ENCODE data around the gene PGAM4. TPM values are rescaled to one million over a fixed set of nuclear protein-coding genes. Genes with fewer than 3 reads are reported as not detected.
A peak's percentile ranks its signal among the peaks of the same experiment; 100 is the strongest.
"Not testable (repeated sequence)": the region's sequence is repeated elsewhere in the genome, so short reads cannot be mapped to it uniquely, and the experiment has no call there.

The PGAM4 gene
- polyA plus RNA-seq, 2 of the 4 experiments (the other 2 are of a cell fraction), result not detected

GRCh38 chrX:77924320-77924859, 45.0 kb downstream of the PGAM4 start (continued):
- TF ChIP-seq, protein P1, sequence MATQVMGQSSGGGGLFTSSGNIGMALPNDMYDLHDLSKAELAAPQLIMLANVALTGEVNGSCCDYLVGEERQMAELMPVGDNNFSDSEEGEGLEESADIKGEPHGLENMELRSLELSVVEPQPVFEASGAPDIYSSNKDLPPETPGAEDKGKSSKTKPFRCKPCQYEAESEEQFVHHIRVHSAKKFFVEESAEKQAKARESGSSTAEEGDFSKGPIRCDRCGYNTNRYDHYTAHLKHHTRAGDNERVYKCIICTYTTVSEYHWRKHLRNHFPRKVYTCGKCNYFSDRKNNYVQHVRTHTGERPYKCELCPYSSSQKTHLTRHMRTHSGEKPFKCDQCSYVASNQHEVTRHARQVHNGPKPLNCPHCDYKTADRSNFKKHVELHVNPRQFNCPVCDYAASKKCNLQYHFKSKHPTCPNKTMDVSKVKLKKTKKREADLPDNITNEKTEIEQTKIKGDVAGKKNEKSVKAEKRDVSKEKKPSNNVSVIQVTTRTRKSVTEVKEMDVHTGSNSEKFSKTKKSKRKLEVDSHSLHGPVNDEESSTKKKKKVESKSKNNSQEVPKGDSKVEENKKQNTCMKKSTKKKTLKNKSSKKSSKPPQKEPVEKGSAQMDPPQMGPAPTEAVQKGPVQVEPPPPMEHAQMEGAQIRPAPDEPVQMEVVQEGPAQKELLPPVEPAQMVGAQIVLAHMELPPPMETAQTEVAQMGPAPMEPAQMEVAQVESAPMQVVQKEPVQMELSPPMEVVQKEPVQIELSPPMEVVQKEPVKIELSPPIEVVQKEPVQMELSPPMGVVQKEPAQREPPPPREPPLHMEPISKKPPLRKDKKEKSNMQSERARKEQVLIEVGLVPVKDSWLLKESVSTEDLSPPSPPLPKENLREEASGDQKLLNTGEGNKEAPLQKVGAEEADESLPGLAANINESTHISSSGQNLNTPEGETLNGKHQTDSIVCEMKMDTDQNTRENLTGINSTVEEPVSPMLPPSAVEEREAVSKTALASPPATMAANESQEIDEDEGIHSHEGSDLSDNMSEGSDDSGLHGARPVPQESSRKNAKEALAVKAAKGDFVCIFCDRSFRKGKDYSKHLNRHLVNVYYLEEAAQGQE (IDR thresholded peaks at IDR 0.05), result no peak
- TF ChIP-seq, protein P2, sequence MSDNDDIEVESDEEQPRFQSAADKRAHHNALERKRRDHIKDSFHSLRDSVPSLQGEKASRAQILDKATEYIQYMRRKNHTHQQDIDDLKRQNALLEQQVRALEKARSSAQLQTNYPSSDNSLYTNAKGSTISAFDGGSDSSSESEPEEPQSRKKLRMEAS (IDR thresholded peaks at IDR 0.05), result no peak
- no peak for TF ChIP-seq HOXB13 (CRISPR knock-in tag; IDR thresholded peaks at IDR 0.05; ENCODE audit: low read depth)

GRCh38 chrX:77922787-77923186, 46.7 kb downstream of the PGAM4 start:
- FAIRE-seq, result peak; percentile 63
- no peak for DNase-seq (ENCODE audit: low read depth in 1 of 2, low spot score in 1 of 2)
- ChIA-PET POLR2A (no interaction called here), CTCF (interaction anchor here (0.6 kb wide), 1 partner anchor 487 kb away, joined by 3 read pairs; no protein-coding TSS in a partner anchor)
- Histone ChIP-seq H3K27ac (no peak overlapping the region), H3K4me3 (no peak overlapping the region), H3K4me2 (no peak overlapping the region), H3K9me3 (no peaks in the 10 kb centered on the region), H3K4me1 (peaks cover 29% of the 10 kb centered on the region; the same call in 2 of the 3 replicates)
- TF ChIP-seq TFCP2L1 (CRISPR knock-in tag; IDR thresholded peaks at IDR 0.05), result no peak
- no peak for TF ChIP-seq ZFP36 (IDR thresholded peaks at IDR 0.05; ENCODE audit: borderline replicate concordance, partially characterized antibody)
- TF ChIP-seq ZNF302 (CRISPR knock-in tag; IDR thresholded peaks at IDR 0.05), result no peak
- no peak for TF ChIP-seq CTCF (IDR thresholded peaks at IDR 0.05)
- no peak for ATAC-seq

- CTCF ChIA-PET, result interaction anchor here (1.3 kb wide), 1 partner anchor 111 kb away, joined by 5 read pairs; no protein-coding TSS in a partner anchor
- H3K4me2 ChIP-seq; H3K4me3 ChIP-seq; H3K27ac ChIP-seq; POLR2A ChIA-PET; DNase-seq (ENCODE audit: low read depth in 1 of 2, low spot score in 1 of 2); ATAC-seq; H3K9me3 ChIP-seq; FAIRE-seq: not testable (repeated sequence)
- peaks cover 16% of the 10 kb centered on the region; the same call in 2 of the 3 replicates for H3K4me1 ChIP-seq
- 96% methylated on average over 4 of the region's 6 CpGs for WGBS (ENCODE audit: missing lambda C conversion rate)
These were observed 50.1 kb downstream of the PGAM4 start for GRCh38 chrX:77919370-77919769.

DNA sequence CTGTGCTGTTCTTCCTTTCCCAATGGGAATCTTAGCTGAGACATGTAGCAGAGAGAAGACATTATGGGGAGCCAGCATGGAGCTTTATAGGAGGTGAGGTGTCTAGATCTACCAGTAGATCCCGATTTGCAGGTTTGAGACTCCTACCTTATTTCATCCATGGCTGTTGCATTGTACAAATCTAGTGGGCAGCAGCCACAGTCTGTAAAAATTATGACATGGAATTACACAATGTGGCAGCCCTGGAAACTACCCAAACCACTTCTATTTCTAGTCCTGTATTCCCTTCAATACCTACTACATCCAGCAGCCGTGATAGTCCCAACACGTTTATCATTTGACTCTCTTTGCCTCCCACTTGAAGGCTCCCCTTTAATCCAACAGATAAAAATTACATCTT, 50.9 kb downstream of the PGAM4 start:
- H3K4me1 ChIP-seq, result peaks cover 9% of the 10 kb centered on the region; the same call in 2 of the 3 replicates
- TF ChIP-seq, protein P3, sequence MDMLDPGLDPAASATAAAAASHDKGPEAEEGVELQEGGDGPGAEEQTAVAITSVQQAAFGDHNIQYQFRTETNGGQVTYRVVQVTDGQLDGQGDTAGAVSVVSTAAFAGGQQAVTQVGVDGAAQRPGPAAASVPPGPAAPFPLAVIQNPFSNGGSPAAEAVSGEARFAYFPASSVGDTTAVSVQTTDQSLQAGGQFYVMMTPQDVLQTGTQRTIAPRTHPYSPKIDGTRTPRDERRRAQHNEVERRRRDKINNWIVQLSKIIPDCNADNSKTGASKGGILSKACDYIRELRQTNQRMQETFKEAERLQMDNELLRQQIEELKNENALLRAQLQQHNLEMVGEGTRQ (IDR thresholded peaks at IDR 0.05), result no peak
- TF ChIP-seq CEBPB (IDR thresholded peaks at IDR 0.05), result no peak
- no peak for TF ChIP-seq JUNB (IDR thresholded peaks at IDR 0.05)
- TF ChIP-seq CBX8 (IDR thresholded peaks at IDR 0.05), result no peak
- no peak for TF ChIP-seq FOSB (CRISPR knock-in tag; IDR thresholded peaks at IDR 0.05)
- TF ChIP-seq CHD2 (IDR thresholded peaks at IDR 0.05; ENCODE audit: low read length, partially characterized antibody), result no peak
- TF ChIP-seq GATA3 (IDR thresholded peaks at IDR 0.05; ENCODE audit: borderline replicate concordance), result no peak
- TF ChIP-seq ZC3H11A (IDR thresholded peaks at IDR 0.05), result no peak
- TF ChIP-seq RCOR1 (IDR thresholded peaks at IDR 0.05; ENCODE audit: low read depth, low read length), result no peak
- TF ChIP-seq, protein P4, sequence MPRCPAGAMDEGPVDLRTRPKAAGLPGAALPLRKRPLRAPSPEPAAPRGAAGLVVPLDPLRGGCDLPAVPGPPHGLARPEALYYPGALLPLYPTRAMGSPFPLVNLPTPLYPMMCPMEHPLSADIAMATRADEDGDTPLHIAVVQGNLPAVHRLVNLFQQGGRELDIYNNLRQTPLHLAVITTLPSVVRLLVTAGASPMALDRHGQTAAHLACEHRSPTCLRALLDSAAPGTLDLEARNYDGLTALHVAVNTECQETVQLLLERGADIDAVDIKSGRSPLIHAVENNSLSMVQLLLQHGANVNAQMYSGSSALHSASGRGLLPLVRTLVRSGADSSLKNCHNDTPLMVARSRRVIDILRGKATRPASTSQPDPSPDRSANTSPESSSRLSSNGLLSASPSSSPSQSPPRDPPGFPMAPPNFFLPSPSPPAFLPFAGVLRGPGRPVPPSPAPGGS (IDR thresholded peaks at IDR 0.05), result no peak
- TF ChIP-seq ZSCAN20 (CRISPR knock-in tag; IDR thresholded peaks at IDR 0.05), result no peak
- no peak for TF ChIP-seq PBX3 (IDR thresholded peaks at IDR 0.05)
- no peak for TF ChIP-seq MAFK (IDR thresholded peaks at IDR 0.05; ENCODE audit: partially characterized antibody)
- TF ChIP-seq TP53 (CRISPR knock-in tag; IDR thresholded peaks at IDR 0.05), result no peak
- TF ChIP-seq E2F6 (IDR thresholded peaks at IDR 0.05; ENCODE audit: borderline replicate concordance, low read depth), result no peak
- TF ChIP-seq PHF8 (IDR thresholded peaks at IDR 0.05; ENCODE audit: borderline replicate concordance, low read depth), result no peak
- H3K9me3 ChIP-seq, result no peaks in the 10 kb centered on the region
- FAIRE-seq (no peak), ATAC-seq (peak in 1 of 2 experiments; percentile 50; a peak in 1 of 6 replicates), DNase-seq (ENCODE audit: low read depth in 1 of 2, low spot score in 1 of 2) (no peak)
- H3K4me3 ChIP-seq, result no peak overlapping the region
- no peak overlapping the region for H3K27ac ChIP-seq
- 64% methylated on average over 3 of the region's 3 CpGs for WGBS (ENCODE audit: missing lambda C conversion rate)
- POLR2A ChIA-PET, result no interaction called here
- no peak overlapping the region for H3K4me2 ChIP-seq
- CTCF ChIA-PET, result interaction anchor here (0.6 to 1.3 kb wide), 4 partner anchors 18 to 1655 kb away, joined by 3 to 5 read pairs (median 3); no protein-coding TSS in a partner anchor

All from A549 (cell line).